ENCODE measurements around the gene HIVEP3.

Gene HIVEP3

GRCh38 chr1:41515778-41516167, 402.9 kb downstream of the HIVEP3 start:
- DNase-seq (ENCODE audit: low read depth), result no peak

- DNase-seq (ENCODE audit: low read depth), result no peak
Measured at GRCh38 chr1:41515131-41515678, 403.5 kb downstream of the HIVEP3 start.

- no peak for DNase-seq (ENCODE audit: low read depth)
Measured at GRCh38 chr1:41514381-41514780, 404.3 kb downstream of the HIVEP3 start.

- DNase-seq (ENCODE audit: low read depth), result no peak
Measured at GRCh38 chr1:41513383-41513735, 405.4 kb downstream of the HIVEP3 start.

- no peak for DNase-seq (ENCODE audit: low read depth)
Measured at GRCh38 chr1:41512701-41513382, 405.9 kb downstream of the HIVEP3 start.

- no peak for DNase-seq (ENCODE audit: low read depth)
Measured at GRCh38 chr1:41511239-41511540, 407.5 kb downstream of the HIVEP3 start.

- DNase-seq (ENCODE audit: low read depth), result no peak
Measured at GRCh38 chr1:41510531-41511238, 408.0 kb downstream of the HIVEP3 start.

- DNase-seq (ENCODE audit: low read depth), result no peak
Measured at GRCh38 chr1:41509270-41509671, 409.5 kb downstream of the HIVEP3 start.

- DNase-seq (ENCODE audit: low read depth), result no peak
Measured at GRCh38 chr1:41508290-41508689, 410.4 kb downstream of the HIVEP3 start.

GRCh38 chr1:41507836-41508235, 410.9 kb downstream of the HIVEP3 start:
- DNase-seq (ENCODE audit: low read depth), result no peak

GRCh38 chr1:41507110-41507720, 411.5 kb downstream of the HIVEP3 start:
- no peak for DNase-seq (ENCODE audit: low read depth)

- DNase-seq (ENCODE audit: low read depth), result no peak
Measured at GRCh38 chr1:41504114-41505035, 414.3 kb downstream of the HIVEP3 start.

- peak; percentile 22 for DNase-seq (ENCODE audit: low read depth)
Measured at GRCh38 chr1:41503538-41504113, 415.1 kb downstream of the HIVEP3 start.

- no peak for DNase-seq (ENCODE audit: low read depth)
Measured at GRCh38 chr1:41502912-41503311, 415.8 kb downstream of the HIVEP3 start.

- no peak for DNase-seq (ENCODE audit: low read depth)
Measured at GRCh38 chr1:41501581-41501980, 417.1 kb downstream of the HIVEP3 start.

GRCh38 chr1:41500781-41501518, 417.8 kb downstream of the HIVEP3 start:
- no peak for DNase-seq (ENCODE audit: low read depth)

GRCh38 chr1:41500378-41500777, 418.3 kb downstream of the HIVEP3 start:
- DNase-seq (ENCODE audit: low read depth), result no peak

GRCh38 chr1:41499591-41499990, 419.1 kb downstream of the HIVEP3 start:
- DNase-seq (ENCODE audit: low read depth), result no peak

- DNase-seq (ENCODE audit: low read depth), result no peak
Measured at GRCh38 chr1:41498804-41499203, 419.9 kb downstream of the HIVEP3 start.

GRCh38 chr1:41498391-41498790, 420.3 kb downstream of the HIVEP3 start:
- no peak for DNase-seq (ENCODE audit: low read depth)

- no peak for DNase-seq (ENCODE audit: low read depth)
Measured at GRCh38 chr1:41497461-41498030, 421.2 kb downstream of the HIVEP3 start.
